Measurements from ENCODE around the gene TSSK3. TPM values are rescaled to one million over a fixed set of nuclear protein-coding genes. Genes with fewer than 3 reads are reported as not detected.

Gene TSSK3
- total RNA-seq, 1 experiment from 2014 or later: 1.6 TPM

DNA sequence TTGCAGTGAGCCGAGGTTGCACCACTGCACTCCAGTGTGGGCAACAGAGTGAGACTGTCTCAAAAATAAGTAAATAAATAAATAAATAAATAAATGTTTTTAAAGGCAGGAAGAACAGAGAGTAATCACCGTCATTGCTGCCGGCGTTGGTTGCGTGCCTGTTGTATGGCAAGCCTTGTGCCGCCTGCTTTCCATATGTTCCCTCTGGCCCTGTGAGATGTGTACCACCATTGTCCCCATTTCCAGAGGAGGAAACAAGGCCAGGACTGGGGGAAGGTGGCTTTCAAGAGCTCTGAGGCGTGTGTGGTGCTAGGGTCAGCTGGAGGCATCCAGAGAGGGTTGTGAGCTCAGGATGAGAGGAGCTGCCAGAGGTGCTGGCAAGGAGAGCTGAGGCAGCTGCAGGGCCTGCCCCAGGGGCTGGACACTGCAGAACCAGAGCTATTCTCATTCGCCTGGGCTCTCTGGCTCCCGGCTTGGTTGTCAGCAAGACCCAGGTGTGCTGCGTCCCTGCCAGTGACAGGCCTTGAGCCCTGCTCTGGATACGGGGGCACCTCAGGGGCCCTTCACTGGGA is 21.1 kb upstream of the TSSK3 start:
- ChIA-PET RAD21 (ENCODE audit: low non-redundant PET in 1 of 2, low total read pairs in 2 of 2, uncharacterized antibody in 2 of 2, unreplicated experiment in 2 of 2) (no interaction called here), POLR2A (no interaction called here), CTCF (no interaction called here)
- Histone ChIP-seq H4K20me1 (ENCODE audit: insufficient read depth) (no peaks in the 10 kb centered on the region), H3K36me3 (ENCODE audit: control insufficient read depth in 1 of 2, insufficient read depth in 2 of 2, low read length in 2 of 2) (no peaks in the 10 kb centered on the region), H3K4me2 (ENCODE audit: low read length) (no peak overlapping the region), H3K4me1 (ENCODE audit: control insufficient read depth in 1 of 2, insufficient read depth in 2 of 2, low read length in 2 of 2) (peaks cover 3 to 23% of the 10 kb centered on the region in 2 experiments; a peak in 2 of 4 replicates), H3K4me3 (replicated peaks in 1 of 2; ENCODE audit: low read depth in 1 of 2, low read length in 2 of 2) (no peak overlapping the region), H3K9me3 (ENCODE audit: control insufficient read depth in 1 of 2, insufficient read depth in 1 of 2, low read depth in 1 of 2, low read length in 2 of 2) (no peaks in the 10 kb centered on the region), H3K27ac (ENCODE audit: low read depth, low read length) (no peak overlapping the region), H3K79me2 (ENCODE audit: insufficient read depth, low read length) (no peaks in the 10 kb centered on the region), H3K9ac (ENCODE audit: low read length) (no peak overlapping the region), H3K9me2 (ENCODE audit: insufficient read depth) (no peaks in the 10 kb centered on the region), H3K27me3 (ENCODE audit: insufficient read depth, low read length) (no peaks in the 10 kb centered on the region), H2AFZ (ENCODE audit: low read depth, low read length, poor library complexity, severe bottlenecking) (no peak overlapping the region)
- intact Hi-C loops (cut with micrococcal nuclease): no loop called here
- no peak for ATAC-seq
- no peak for DNase-seq (ENCODE audit: low read depth, low spot score)
- BruUV-seq (replicated peaks): no TSS peak
- TF ChIP-seq RAD21 (IDR thresholded peaks at IDR 0.05; ENCODE audit: low read depth): no peak
- TF ChIP-seq CEBPB (IDR thresholded peaks at IDR 0.05; ENCODE audit: low read depth): no peak
- no peak for TF ChIP-seq EZH2 (IDR thresholded peaks at IDR 0.05)
- no peak for TF ChIP-seq YY1 (IDR thresholded peaks at IDR 0.05; ENCODE audit: extremely low read depth, insufficient replicate concordance, low read depth, low read length)
- TF ChIP-seq TCF7L2 (IDR thresholded peaks at IDR 0.05; ENCODE audit: borderline replicate concordance, extremely low read depth, insufficient read depth, insufficient read length): no peak
- TF ChIP-seq REST (IDR thresholded peaks at IDR 0.05; ENCODE audit: low read depth): no peak
- no peak for TF ChIP-seq EGR1 (IDR thresholded peaks at IDR 0.05; ENCODE audit: low read depth)
- no peak for TF ChIP-seq ELF1 (IDR thresholded peaks at IDR 0.05; ENCODE audit: borderline replicate concordance, low read depth)
- no peak for TF ChIP-seq SP1 (IDR thresholded peaks at IDR 0.05; ENCODE audit: low read depth)
- TF ChIP-seq ATF3 (IDR thresholded peaks at IDR 0.05): no peak

Measured in HCT116 (cell line).